Activated CD4-positive, alpha-beta T cell treated with anti-CD3 and anti-CD28 coated beads, Interleukin-2, amount 50 U/mL, for 1 hour (primary cell): ENCODE measurements around the gene MAPK14.
A peak's percentile ranks its signal among the peaks of the same experiment; 100 is the strongest.
"Not testable (repeated sequence)": the region's sequence is repeated elsewhere in the genome, so short reads cannot be mapped to it uniquely, and the experiment has no call there.

ENCODE experiments used
- DNase-seq: peaks from one replicate; pipeline ENCODE4 v3.0.0-alpha.2; 2020

The MAPK14 gene

DNA sequence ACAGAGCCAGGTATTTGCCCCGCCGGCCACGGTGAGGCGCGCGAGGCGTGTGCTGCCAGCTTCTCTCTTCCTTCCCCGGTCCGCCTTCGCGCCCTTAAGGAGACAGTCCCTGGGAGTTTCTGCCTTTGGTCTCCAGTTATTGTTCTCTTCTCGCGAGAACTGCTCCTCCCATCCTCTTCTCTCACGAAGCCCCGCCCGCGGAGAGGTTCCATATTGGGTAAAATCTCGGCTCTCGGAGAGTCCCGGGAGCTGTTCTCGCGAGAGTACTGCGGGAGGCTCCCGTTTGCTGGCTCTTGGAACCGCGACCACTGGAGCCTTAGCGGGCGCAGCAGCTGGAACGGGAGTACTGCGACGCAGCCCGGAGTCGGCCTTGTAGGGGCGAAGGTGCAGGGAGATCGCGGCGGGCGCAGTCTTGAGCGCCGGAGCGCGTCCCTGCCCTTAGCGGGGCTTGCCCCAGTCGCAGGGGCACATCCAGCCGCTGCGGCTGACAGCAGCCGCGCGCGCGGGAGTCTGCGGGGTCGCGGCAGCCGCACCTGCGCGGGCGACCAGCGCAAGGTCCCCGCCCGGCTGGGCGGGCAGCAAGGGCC, at the start of gene MAPK14:
Gene MAPK14 (plus strand): TSS at position 308 of the 587 bp plus-strand sequence. CDS start 350 bp downstream, outside the sequence.
- DNase-seq: peak; percentile 98

DNA sequence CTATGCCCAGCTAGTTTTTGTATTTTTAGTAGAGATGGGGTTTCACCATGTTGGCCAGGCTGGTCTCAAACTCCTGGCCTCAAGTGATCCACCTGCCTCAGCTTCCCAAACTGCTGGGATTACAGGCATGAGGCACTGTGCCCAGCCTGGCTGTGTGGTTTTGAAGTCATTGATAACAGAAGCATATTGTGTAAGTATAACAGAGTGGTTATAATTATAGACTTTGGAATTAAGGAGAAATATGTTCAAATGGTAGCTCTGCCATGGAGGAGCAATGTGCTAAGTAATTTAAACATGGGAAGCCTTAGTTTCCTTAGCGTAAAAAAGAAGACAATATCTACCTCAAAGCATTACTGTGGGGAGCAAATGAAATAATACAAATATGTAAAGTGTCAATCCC, 47.5 kb upstream of the MAPK14 start:
- not testable (repeated sequence) for DNase-seq

DNA sequence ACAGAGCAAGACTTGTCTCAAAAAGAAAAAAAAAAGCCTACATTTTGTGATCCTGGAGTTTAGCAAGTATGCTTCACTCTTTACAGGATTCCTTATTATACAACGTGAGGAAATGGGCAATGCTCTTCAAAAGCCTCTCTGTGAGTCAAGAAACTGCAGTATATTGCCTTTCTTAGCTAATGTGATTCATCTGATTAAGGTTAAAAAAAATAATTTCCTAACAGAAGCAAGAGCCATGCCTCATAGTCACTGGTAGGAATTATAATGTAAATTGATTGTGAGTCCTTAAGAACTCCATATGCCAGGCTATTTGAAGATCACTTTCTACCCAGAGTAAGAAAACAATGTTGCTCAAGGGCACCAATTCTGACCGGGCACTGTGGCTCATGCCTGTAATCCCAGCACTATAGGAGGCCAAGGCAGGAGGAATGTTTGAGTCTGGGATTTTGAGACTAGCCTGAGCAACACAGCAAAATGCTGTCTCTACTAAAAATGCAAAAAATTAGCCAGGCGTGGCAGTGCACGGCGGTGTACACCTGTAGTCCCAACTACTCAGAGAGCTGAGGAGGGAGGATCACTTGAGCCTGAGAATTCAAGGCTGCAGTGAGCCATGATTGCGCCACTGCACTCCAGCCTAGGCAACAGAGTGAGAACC, 46.5 kb upstream of the MAPK14 start:
- no peak for DNase-seq

DNA sequence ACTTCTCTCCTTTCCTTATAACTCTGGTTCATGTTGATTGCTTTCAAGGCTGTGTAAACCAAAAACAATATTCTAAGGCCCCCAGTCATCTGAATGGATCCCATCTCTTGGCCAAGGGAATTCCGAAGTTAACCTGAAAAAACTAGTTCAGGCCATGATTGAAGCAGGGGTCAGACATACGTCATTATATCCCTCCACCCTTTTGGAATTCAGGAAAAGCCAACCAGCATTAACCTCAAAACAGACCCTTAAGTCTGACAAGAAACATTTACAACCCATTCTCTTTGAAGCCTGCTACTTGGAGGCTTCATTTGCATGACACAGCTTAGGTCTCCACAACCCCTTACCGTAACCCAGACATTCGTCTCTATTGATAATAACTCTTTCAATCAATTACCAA, 42.9 kb upstream of the MAPK14 start:
- DNase-seq: no peak

DNA sequence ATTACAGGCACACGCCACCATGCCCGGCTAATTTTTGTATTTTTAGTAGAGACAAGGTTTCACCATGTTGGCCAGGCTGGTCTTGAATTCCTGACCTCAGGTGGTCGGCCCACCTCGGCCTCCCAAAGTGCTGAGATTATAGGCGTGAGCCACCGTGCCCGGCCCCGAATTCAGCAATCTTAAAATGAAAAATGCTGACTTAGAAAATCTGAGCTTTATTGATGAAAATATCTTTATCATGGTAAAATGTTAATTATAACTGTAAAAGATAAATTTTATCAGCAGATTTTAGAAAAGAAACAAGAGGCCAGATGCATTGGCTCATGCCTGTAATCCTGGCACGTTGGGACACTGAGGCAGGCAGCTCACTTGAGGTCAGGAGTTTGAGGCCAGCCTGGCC, 39.6 kb upstream of the MAPK14 start:
- not testable (repeated sequence) for DNase-seq

DNA sequence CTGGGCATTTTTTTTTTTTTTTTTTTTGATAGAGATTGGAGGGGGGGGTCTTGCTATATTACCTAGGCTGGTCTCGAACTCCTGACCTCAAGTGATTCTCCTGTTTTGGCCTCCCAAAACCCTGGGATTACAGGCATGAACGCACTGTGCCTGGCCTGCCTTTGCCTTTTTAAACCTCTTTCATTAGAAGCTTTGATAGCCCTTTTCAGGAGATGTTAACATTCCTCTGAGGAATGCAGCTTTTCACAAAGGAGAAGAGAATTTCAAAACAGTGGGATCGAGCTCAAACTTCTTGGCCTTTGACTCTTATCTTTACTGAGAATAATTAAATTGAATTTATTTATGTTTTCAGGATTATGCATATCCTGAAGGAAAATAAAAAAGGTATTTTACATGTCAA, 34.5 kb upstream of the MAPK14 start:
- no peak for DNase-seq

DNA sequence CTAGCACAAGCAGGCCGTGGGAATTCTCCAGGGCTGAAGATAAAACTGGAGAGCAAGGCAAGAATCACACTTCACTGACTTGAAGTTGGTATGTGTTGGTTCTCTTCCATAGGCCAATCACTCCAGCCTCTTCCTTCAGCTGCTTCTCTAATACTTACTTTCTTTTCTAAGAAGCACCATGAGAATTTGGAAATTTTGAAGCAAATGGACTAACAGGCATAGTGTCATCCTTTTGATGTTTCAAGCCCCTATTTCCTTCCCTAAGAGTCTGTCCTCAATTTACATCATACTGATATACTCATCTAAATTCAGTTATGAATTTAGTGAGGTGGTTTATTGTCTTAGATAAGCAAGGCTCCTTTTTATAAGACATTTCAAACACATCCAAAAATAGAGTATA, 27.2 kb upstream of the MAPK14 start:
- no peak for DNase-seq

DNA sequence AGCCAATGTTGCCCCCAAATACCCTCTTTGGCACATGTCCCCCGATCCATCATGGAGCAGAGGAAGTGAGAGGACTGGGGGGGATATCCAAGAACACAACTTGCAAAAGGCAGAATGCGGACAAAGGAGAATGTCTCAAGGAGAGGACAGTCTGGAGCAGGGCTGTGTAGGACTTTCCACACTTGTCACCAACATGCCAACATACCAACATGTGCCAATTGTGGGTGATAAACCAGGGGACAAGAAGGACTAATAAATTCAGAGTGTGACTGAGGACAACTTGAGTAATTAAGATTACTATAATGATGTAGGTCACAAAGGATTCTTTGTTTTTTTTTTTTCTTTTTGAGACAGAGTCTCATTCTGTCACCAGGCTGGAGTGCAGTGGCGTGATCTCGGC, 11.9 kb upstream of the MAPK14 start:
- no peak for DNase-seq

DNA sequence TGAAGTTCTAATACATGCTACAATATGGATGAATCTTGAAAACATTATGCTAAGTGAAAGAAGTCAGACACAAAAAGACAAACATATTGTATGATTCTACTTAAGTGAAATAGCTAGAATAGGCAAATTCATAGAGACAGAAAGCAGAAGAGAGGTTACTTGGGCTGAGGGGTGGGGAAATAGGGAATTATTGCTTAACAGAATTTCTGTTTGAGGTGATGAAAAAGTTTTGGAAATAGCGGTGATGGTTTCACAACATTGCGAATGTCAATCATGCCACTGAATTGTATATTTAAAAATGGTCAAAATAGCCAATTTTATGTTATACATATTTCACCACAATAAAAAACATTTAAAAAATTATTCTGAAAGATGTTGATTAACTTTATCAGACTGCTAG, 9.3 kb upstream of the MAPK14 start:
- no peak for DNase-seq

DNA sequence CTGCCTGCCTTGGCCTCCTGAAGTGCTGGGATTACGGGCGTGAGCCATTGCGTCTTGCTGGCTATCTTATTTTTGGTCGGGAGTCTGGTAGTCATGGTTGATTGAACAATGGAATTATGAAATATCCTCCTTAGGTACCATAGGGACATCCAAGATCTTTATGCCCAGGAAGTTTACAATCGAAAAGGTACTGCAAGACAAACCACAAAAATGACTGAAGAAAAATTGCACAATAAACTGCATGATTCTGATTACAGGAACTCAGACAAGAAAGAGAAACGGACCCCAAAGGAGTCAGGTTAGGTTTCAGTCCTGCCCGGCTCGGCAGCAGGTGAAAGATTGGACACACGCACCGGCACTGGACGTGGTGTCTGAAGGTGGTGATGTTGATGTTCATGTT, 8.4 kb upstream of the MAPK14 start:
- DNase-seq: no peak

DNA sequence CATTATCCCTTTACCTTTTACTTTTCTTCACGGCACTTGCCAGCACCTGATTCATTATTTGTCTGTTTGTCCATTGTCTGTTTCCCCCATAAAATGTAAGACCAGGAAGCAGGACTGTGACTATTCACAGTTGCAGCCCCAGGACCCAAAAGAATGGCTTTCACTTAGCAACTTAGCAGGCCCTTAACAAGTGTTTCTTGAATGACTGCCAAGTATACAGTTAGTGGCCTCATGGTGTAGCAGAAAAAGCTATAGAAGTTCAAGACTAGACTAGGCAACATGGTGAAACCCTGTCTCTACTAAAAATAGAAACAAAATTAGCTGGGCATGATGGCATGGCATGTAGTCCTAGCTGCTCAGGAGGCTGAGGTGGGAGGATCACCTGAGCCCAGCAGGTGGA, 7.5 kb upstream of the MAPK14 start:
- DNase-seq: no peak

DNA sequence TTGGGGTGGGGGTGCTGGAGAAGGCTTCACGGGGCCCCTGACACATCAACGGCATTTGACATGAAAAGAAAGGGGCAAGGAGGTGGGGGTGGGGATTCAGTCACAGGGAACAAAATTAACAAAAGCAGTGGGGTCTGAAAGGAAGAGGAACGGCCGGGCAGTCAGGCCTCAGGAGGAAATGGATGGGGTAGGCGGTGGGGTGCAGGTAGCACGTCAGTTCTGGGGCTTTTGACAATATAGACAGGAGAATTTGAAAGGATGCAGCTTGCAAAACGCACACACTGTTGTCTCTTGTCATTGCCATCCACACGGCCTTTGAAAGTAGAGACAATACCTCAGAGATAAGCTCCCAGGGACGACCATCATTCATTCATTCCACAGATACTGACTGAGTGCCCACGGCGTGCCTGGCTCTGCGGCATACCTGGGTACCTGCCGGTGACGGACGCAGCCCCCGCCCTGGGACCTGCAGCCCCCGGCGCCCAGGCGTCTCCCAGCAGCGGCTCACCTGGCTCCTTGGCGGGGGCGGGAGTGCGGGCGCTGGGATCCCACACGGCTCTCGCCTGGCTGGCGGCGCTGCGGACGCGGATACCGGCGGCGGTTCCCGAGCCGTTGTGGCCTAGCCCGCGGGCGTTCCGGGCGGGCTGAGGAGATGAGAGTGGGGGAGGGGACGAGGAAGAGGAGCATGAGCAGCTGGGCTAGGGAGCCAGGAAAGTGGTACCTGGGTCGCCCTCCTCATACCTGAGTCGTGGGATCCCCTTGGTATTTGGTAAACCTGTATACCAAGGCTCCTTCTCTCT, 3.4 kb upstream of the MAPK14 start, which contains the start of gene SLC26A8:
Gene SLC26A8 (minus strand): TSS at position 646 of the 800 bp plus-strand sequence. CDS start 4,934 bp downstream, outside the sequence.
- no peak for DNase-seq

DNA sequence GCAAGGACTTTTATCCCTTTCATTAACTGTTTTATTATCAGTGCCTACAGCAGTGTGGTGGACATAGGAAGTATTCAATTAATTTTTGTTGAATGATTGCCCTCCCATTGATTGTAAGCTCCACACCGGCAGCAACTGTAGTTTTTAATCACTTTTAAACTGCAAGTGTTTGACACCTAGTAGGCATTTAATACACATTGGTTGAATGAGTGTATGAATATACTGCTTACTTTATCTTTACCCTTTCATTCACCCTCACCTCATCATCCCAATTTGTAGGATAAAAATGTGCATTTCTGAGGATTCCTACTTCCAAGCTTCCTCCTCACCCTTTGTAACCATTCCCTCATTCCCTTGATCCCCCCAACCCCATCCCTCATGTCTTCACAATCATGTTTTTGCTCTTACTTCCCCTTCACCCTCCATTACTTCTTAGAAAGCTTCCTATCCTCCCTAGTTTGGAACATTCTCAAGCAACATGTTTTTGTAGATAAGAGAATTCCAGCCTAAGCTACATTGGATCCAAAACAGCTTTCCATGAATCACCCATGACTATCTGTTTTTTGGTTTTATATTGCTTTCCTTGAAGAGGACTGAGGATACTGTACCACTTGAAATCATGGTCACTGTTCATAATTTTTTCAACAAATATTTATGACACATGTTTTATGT, 2.2 kb upstream of the MAPK14 start:
- no peak for DNase-seq

DNA sequence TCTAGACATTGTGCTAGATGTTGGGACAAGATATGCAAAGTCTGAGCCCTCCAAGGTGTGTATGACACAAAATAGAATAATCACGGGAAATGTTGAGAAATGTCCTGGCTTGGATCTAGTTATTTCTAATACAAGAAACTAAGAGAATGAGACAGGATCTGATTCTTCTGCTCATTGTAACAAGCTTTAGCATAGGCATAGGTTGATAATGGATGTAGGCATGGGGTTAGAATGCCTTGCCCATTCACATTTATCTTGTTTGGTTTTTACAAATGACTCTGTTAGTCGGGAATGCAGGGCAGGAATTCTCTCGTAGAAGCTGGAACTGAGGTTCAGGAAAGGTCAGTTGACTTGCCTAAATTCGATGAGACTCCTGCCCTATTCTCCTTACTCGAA, 1.7 kb upstream of the MAPK14 start:
- no peak for DNase-seq

DNA sequence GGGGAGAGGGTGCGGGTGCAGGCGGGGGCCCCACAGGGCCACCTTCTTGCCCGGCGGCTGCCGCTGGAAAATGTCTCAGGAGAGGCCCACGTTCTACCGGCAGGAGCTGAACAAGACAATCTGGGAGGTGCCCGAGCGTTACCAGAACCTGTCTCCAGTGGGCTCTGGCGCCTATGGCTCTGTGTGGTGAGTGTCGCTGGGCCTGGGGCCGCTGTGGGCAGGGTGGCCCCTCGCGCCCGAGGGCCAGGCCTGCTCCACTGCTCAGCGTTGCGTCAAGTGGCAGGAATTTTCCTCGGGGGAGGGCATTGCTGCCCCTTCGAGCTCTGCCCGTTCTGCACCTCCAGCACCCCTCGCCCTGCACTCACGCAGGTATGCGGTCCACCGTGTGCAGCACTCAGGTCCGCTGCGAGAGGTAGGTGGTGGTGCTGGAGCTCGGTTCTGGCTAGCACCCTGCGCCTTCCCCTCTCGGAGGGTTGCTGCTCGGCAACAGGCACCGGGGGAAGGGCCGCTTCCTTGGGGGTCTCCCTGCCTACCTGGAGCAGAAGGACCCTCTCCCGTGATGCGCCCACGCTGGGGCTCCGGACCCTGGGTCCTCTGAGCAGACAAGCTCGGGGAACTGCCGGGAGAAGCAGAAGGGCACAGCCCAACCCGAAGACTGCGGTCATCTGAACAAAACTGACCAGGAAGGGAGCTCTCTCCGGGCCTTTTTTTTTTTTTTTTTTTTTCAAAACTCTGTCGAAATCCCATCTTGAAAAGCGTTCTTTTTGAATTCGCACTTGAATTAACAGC, 674 bp downstream of the MAPK14 start:
- peak; percentile 45 for DNase-seq

DNA sequence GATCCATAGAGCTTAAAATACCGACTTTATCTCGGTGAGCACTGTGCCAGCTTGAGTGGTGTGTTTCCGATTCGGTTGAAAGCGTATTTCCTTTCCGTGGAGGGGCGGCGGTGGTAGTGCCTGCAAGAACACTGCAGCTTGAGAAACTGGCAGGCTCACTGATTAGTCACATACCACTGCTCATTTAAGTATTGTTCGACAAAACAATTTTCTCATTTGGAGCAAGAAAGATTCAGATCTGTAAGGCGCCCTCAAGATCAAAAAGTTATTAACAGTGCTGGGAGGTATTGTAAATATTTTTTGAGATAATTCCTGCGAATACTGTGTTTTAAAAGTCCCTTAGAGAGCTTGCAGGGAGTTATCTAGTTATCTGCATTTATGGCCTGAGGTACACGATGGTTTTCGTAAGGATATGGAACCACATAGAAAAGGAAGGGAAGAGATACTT, 1.3 kb downstream of the MAPK14 start:
- peak; percentile 75 for DNase-seq

DNA sequence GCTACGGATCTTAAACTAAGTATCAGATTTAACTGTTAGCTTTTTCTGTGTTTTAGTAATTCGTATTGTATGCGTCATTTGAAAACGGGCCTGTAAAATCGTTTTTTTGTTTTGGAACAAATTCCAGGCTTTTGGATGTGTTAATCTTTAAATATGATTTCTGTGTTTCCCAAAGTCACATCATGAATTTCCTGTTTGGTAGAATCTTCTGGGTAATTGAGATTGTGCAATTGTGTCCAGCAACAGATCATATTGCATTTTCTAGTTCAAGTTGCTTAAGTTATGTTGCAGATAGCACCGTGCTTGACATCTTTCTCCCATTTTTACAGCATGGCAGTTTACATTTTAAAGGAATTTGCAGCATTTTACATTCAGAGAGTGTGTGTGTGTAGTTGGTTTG, 1.9 kb downstream of the MAPK14 start:
- no peak for DNase-seq

DNA sequence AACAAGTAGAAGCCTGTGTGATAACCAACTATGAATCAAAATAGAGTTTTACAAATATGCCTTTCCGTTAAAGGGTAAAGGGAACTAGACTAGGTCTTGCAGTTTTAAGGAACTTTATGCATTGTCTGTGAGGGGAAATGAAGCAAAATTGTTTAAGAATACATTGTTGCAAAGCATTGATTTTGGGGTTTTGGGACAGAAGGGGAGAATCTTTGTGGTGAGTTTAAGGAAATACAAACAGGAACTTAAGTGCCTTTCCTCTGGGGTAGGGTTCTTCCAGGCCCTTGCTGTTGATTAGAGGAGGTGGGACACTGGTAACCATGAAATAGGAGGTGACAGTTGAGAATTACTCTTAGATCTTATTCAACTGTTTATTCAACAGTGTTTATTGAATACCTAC, 4.7 kb downstream of the MAPK14 start:
- no peak for DNase-seq

DNA sequence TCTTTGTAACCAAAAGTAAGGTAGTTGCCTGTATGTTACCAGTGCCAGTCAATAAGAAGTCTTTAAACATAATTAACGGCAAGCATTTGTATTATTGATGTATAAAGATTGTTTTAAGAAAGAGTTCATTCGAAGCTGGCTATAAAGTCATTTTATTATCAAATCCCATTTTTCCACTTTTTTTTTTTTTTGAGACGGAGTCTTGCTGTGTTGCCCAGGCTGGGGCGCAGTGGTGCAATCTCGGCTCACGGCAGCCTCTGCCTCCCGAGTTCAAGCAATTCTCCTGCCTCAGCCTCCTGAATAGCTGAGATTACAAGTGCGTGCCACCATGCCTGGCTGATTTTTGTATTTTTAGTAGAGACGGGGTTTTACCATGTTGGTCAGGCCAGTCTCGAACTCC, 5.5 kb downstream of the MAPK14 start:
- DNase-seq: not testable (repeated sequence)

DNA sequence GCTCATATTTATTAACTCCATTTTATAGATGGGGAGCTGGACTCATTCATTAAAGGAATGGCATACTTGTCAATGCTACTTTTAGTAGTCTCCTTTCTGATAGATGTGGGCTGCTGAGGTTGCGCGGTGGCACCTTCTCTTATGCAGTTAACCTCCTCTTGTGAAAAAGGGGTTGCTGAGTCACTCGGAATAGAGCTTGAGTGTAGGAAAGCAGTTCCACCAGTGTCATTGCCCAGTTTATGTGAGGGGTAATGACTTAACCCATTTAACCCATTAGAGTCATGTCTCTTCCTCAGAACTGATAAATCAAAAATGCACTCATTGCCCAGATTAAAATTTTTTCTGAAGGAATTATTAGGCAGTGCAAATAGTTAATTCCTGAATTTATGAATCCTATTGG, 6.3 kb downstream of the MAPK14 start:
- DNase-seq: peak; percentile 8

DNA sequence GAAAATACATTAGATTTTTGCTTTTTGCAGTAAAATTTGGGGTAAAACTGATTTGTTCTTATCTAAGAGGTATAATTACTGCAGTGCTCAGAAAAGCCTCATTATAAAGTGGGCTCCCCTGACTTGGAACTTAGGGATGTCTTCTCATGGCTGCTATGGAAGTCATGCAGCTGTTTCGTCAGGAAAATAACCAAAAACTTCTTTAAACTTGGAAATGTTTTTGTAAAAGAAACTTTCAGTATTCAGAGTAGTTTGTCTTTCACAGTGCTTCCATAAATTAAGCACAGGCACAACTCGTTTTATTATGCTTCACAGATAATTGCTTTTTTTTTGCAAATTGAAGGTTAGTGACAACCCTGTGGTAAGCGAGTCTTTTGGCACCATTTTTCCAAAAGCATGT, 6.8 kb downstream of the MAPK14 start:
- no peak for DNase-seq

DNA sequence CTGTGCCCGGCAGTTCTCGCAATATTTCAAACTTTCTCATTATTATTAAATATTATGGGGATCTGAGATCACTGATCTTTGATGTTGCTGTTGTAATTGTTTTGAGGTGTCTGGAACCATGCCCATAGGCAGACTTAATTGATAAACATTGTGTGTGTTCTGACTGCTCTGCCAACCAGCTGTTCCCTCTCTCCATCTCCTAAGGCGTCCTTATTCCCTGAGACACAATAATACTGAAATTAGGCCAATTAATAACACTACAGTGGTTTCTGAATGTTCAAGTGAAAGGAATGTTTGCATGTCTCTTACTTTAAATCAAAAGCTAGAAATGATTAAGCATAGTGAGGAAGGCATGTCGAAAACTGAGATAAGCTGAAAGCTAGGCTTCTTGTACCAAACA, 7.6 kb downstream of the MAPK14 start:
- no peak for DNase-seq
